Panc1 (cell line): ENCODE measurements around the gene SLITRK3. TPM values are rescaled to one million over a fixed set of nuclear protein-coding genes. Genes with fewer than 3 reads are reported as not detected.

Experiments used
- ATAC-seq: fragments of 200-7000 bp; cut with Tn5 transposase; 2 replicates; pipeline ENCODE4 v1.9.1; 2020; ENCODE audit warnings: mild to moderate bottlenecking, moderate library complexity
- BruUV-seq: library from RNA; stranded (reverse); fragments of 400-500 nt; replicated peaks from 2 replicates; lab custom pipeline; 2021; lab: Mats Ljungman, UMichigan
- CTCF ChIA-PET: fragments of 300-600 bp; sonication (Branson Sonifier 250); formaldehyde crosslinking; loops from one replicate; lab custom pipeline; 2022; ENCODE audit warnings: antibody characterized with exemption; lab: Charles Lee
- POLR2A ChIA-PET: fragments of 300-600 bp; sonication (Branson Sonifier 250); formaldehyde crosslinking; loops from one replicate; lab custom pipeline; 2022; ENCODE audit warnings: antibody characterized with exemption; lab: Charles Lee
- DNase-seq: peaks from one replicate; pipeline ENCODE4 v3.0.0-alpha.2; 2010; ENCODE audit warnings: low read depth, low spot score
- H3K27ac ChIP-seq: 2 replicates; pipeline ENCODE4 v1.5.1; 2011; ENCODE audit warnings: mild to moderate bottlenecking, low read length, inconsistent platforms
- H3K27me3 ChIP-seq: fragments of 200-500 bp; sonication (Bioruptor generic); 2 replicates; pipeline ENCODE4 v1.6.0; 2014; ENCODE audit warnings: low read length, inconsistent platforms; ENCODE audit not compliant: control insufficient read depth, insufficient read depth
- H3K36me3 ChIP-seq: fragments of 200-500 bp; sonication (Bioruptor generic); 2 replicates; pipeline ENCODE4 v1.5.1; 2014; ENCODE audit warnings: inconsistent platforms, mild to moderate bottlenecking, low read length, moderate library complexity; ENCODE audit not compliant: control insufficient read depth, insufficient read depth
- H3K4me1 ChIP-seq: 2 replicates; pipeline ENCODE4 v1.5.1; 2011; ENCODE audit warnings: inconsistent platforms, mild to moderate bottlenecking, low read length, moderate library complexity; ENCODE audit not compliant: control insufficient read depth, insufficient read depth
- H3K4me3 ChIP-seq, 2 experiments: 2 replicates each; pipeline ENCODE4 v1.5.1; 2011 to 2012; ENCODE audit warnings: low read depth in 2 of 2, low read length in 2 of 2, mild to moderate bottlenecking in 2 of 2, inconsistent platforms in 1 of 2, moderate library complexity in 1 of 2
- H3K9me3 ChIP-seq: fragments of 200-500 bp; sonication (Bioruptor generic); 2 replicates; pipeline ENCODE4 v1.5.1; 2014; ENCODE audit warnings: low read depth, mild to moderate bottlenecking, inconsistent platforms, low read length, moderate library complexity; ENCODE audit not compliant: control insufficient read depth, insufficient read depth
- CTCF ChIP-seq: fragments of 450-650 bp; IDR thresholded peaks from 2 replicates; pipeline ENCODE4 v1.5.1; 2017; ENCODE audit warnings: mild to moderate bottlenecking
- POLR2AphosphoS5 ChIP-seq: IDR thresholded peaks from 2 replicates; pipeline ENCODE4 v1.6.1; 2012; ENCODE audit warnings: mild to moderate bottlenecking, low read depth, low read length, moderate library complexity
- REST ChIP-seq, 2 experiments: IDR thresholded peaks; 2 replicates each; pipeline ENCODE4 v1.6.1; 2011 to 2012; ENCODE audit warnings: low read depth in 2 of 2, control low read depth in 1 of 2, low read length in 1 of 2, mild to moderate bottlenecking in 1 of 2, moderate library complexity in 1 of 2; ENCODE audit not compliant: insufficient read depth in 1 of 2
- SIN3A ChIP-seq: IDR thresholded peaks from 2 replicates; pipeline ENCODE4 v1.6.1; 2012; ENCODE audit warnings: low read depth, mild to moderate bottlenecking, low read length, moderate library complexity, borderline replicate concordance; ENCODE audit not compliant: insufficient read depth
- TCF7L2 ChIP-seq: IDR thresholded peaks from 2 replicates; pipeline ENCODE4 v1.6.1; 2011; ENCODE audit warnings: mild to moderate bottlenecking, low read depth, low read length, inconsistent platforms
- in situ Hi-C: cut with HindIII; loops from 2 replicates; pipeline ENCODE4 v1.10.0; 2016; ENCODE audit warnings: low sequenced_read_pairs, low pct_unique_long_range_greater_than_20kb
- intact Hi-C: fragments of 100-400 bp; cut with micrococcal nuclease; formaldehyde crosslinking; loops from one replicate; pipeline ENCODE4 v1.10.0; 2022; ENCODE audit not compliant: unreplicated experiment
- total RNA-seq: library from RNA; stranded (reverse); gene quantifications from one replicate; pipeline ENCODE4 v1.2.1, GENCODE V29; 2021; ENCODE audit not compliant: unreplicated experiment

The SLITRK3 gene
- total RNA-seq, 1 experiment from 2014 or later, result not detected

- no peak overlapping the region for H3K4me3 ChIP-seq
- ATAC-seq (no peak), DNase-seq (no peak)
- no peak overlapping the region for H3K27ac ChIP-seq
- H3K4me1 ChIP-seq, result peaks cover 19% of the 10 kb centered on the region
- TF ChIP-seq CTCF (no peak), POLR2AphosphoS5 (no peak), SIN3A (no peak), TCF7L2 (no peak), REST (IDR thresholded peaks at IDR 0.05; ENCODE audit: insufficient read depth in 1 of 2, low read depth in 2 of 2, low read length in 1 of 2) (no peak)
- peaks cover 29% of the 10 kb centered on the region for H3K27me3 ChIP-seq
- intact Hi-C loops, result no loop called here
- BruUV-seq, result no TSS peak
- POLR2A ChIA-PET, result no interaction called here
- CTCF ChIA-PET, result no interaction called here
- no peaks in the 10 kb centered on the region for H3K9me3 ChIP-seq
- in situ Hi-C loops, result no loop called here
- no peaks in the 10 kb centered on the region for H3K36me3 ChIP-seq
Measured at GRCh38 chr3:165191491-165191890, 4.7 kb downstream of the SLITRK3 start.

- CTCF ChIA-PET, result interaction anchor here (0.6 kb wide), 1 partner anchor 1944 kb away, joined by 3 read pairs; no protein-coding TSS in a partner anchor
- Histone ChIP-seq H3K4me1 (peaks cover 8% of the 10 kb centered on the region), H3K27ac (no peak overlapping the region), H3K36me3 (no peaks in the 10 kb centered on the region), H3K27me3 (peaks cover 7% of the 10 kb centered on the region; the same call in 1 of the 2 replicates), H3K4me3 (no peak overlapping the region), H3K9me3 (no peaks in the 10 kb centered on the region)
- no peak for DNase-seq
- in situ Hi-C loops (no loop called here), intact Hi-C loops (loop anchor here (10.0 kb wide), 1 partner anchor 1214 kb away; no protein-coding TSS in a partner anchor)
- TF ChIP-seq SIN3A (no peak), TCF7L2 (no peak), REST (IDR thresholded peaks at IDR 0.05; ENCODE audit: insufficient read depth in 1 of 2, low read depth in 2 of 2, low read length in 1 of 2) (no peak)
- BruUV-seq, result no TSS peak
- POLR2A ChIA-PET, result no interaction called here
- ATAC-seq, result no peak
Measured at GRCh38 chr3:165188452-165188851, 7.7 kb downstream of the SLITRK3 start.
